Hepatocyte (in vitro differentiated cells): Measurements from ENCODE around the gene RAB4A. TPM values are rescaled to one million over a fixed set of nuclear protein-coding genes. Genes with fewer than 3 reads are reported as not detected.

Experiments
- DNase-seq: peaks from one replicate; pipeline ENCODE4 v3.0.0-alpha.2; 2016; ENCODE audit warnings: low spot score
- H2AFZ ChIP-seq: fragments of 200-600 bp; sonication (generic); 2 replicates; pipeline ENCODE4 v1.6.0; 2016; ENCODE audit warnings: antibody characterized with exemption, mild to moderate bottlenecking
- H3K27ac ChIP-seq: fragments of 200-600 bp; sonication (generic); 2 replicates; pipeline ENCODE4 v1.5.1; 2016; ENCODE audit warnings: mild to moderate bottlenecking
- H3K27me3 ChIP-seq: fragments of 200-600 bp; sonication (generic); 2 replicates; pipeline ENCODE4 v1.6.1; 2016
- H3K36me3 ChIP-seq: fragments of 200-600 bp; sonication (generic); replicated peaks from 2 replicates; pipeline ENCODE4 v1.5.1; 2016; ENCODE audit warnings: low read depth; ENCODE audit not compliant: insufficient read depth
- H3K4me1 ChIP-seq: fragments of 200-600 bp; sonication (generic); 2 replicates; pipeline ENCODE4 v1.5.1; 2016; ENCODE audit warnings: mild to moderate bottlenecking, moderate library complexity; ENCODE audit not compliant: insufficient read depth
- H3K4me2 ChIP-seq: fragments of 200-600 bp; sonication (generic); 2 replicates; pipeline ENCODE4 v1.6.0; 2016
- H3K4me3 ChIP-seq: fragments of 200-600 bp; sonication (generic); 2 replicates; pipeline ENCODE4 v1.5.1; 2016; ENCODE audit warnings: mild to moderate bottlenecking
- H3K79me2 ChIP-seq: fragments of 200-600 bp; sonication (generic); 2 replicates; pipeline ENCODE4 v1.6.0; 2017; ENCODE audit warnings: mild to moderate bottlenecking
- H3K9me2 ChIP-seq: fragments of 200-600 bp; sonication (generic); replicated peaks from 2 replicates; pipeline ENCODE4 v1.6.0; 2017; ENCODE audit warnings: mild to moderate bottlenecking; ENCODE audit not compliant: insufficient read depth
- H3K9me3 ChIP-seq: fragments of 200-600 bp; sonication (generic); 2 replicates; pipeline ENCODE4 v1.5.1; 2016; ENCODE audit warnings: low read depth, mild to moderate bottlenecking
- H4K20me1 ChIP-seq: fragments of 200-600 bp; sonication (generic); 2 replicates; pipeline ENCODE4 v1.6.0; 2016; ENCODE audit warnings: mild to moderate bottlenecking; ENCODE audit not compliant: insufficient read depth, poor library complexity, severe bottlenecking
- EZH2 ChIP-seq: fragments of 200-600 bp; sonication (generic); IDR thresholded peaks from 2 replicates; pipeline ENCODE4 v1.6.1; 2016; ENCODE audit warnings: antibody characterized with exemption, mild to moderate bottlenecking, borderline replicate concordance
- EZH2phosphoT487 ChIP-seq: fragments of 200-600 bp; sonication (generic); IDR thresholded peaks from one replicate; pipeline ENCODE4 v1.6.1; 2018; ENCODE audit warnings: antibody characterized with exemption, mild to moderate bottlenecking, low read depth, moderate library complexity; ENCODE audit not compliant: unreplicated experiment, severe bottlenecking
- WGBS: methylation state at CpG from one replicate; pipeline ENCODE4 v1.1.6; 2016; ENCODE audit warnings: low lambda C conversion rate; ENCODE audit errors: missing lambda C conversion rate; 5-methylcytosine and 5-hydroxymethylcytosine counted together
- polyA plus RNA-seq: library from polyadenylated mRNA; unstranded; fragments of >200 nt; fragmentation: Nextera tagmentation; extraction: Ambion mirVana; gene quantifications from 2 replicates; pipeline ENCODE4 v1.2.1, GENCODE V29; 2016
- total RNA-seq: library from RNA; depleted of rRNA; stranded (reverse); fragments of >200 nt; gene quantifications from 2 replicates; pipeline ENCODE4 v1.2.3, GENCODE V29; 2014
- TF ChIP-seq, protein P1 (sequence below): fragments of 200-600 bp; sonication (generic); IDR thresholded peaks from 2 replicates; pipeline ENCODE4 v1.5.1; 2016; ENCODE audit warnings: antibody characterized with exemption, mild to moderate bottlenecking; ENCODE audit not compliant: poor library complexity

Gene RAB4A
- total and polyA plus RNA-seq, 2 experiments from 2014 or later, result 47.7 to 54.3 TPM

DNA sequence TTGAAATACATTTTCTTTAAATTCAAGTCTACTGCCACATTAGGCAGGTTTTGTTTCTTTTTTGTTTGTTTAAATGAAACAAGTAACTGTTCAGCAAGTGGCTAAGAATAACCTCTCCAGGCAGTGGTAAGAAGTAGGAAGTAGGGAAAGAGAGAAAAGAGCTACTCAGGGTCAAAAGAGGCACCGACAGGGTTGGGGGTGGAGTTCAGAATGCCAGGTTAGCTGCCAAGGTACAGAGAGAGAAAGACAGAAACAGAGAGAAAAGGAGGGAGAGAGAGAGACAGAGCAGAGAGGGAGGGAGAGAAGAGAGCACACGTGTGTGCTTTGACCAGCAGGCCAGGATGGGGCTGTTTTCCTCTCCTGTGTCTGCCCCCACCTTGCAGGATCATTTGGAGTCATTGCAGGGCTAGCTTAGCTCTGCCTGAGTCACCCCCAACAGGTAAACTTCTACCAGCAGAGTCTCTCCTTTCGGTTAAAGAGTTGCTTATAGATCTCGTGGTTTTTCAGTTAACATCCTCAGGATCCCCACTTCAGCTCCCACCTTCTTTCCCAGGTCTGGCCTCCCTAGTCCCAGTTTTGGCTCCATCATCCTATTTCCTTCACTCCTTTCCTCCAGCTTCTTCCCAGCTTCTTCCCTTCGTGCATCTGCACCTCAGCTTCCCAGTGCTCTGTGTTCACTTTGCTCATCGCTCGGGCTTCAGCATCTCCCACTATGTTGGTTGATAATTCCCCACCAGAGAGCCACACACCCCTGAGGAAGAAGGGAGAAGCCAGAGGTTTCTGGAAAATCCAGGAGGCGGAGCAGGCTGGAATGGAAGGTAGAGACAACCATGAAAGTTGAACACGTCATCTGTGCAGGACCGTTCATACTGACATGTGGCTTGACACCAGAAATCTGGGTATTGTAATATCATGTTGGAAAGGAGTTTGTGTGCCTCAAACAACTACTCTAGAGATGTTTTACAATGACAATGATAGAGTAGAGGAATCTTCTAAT lies 21.8 kb upstream of the RAB4A start:
- H3K27me3 ChIP-seq, result no peaks in the 10 kb centered on the region
- no peak overlapping the region for H2AFZ ChIP-seq
- H3K79me2 ChIP-seq, result no peaks in the 10 kb centered on the region
- no peaks in the 10 kb centered on the region for H4K20me1 ChIP-seq
- H3K4me3 ChIP-seq, result no peak overlapping the region
- no peak overlapping the region for H3K4me2 ChIP-seq
- DNase-seq, result no peak
- H3K36me3 ChIP-seq, result no peaks in the 10 kb centered on the region
- H3K27ac ChIP-seq, result no peak overlapping the region
- H3K9me2 ChIP-seq, result no peaks in the 10 kb centered on the region
- no peaks in the 10 kb centered on the region for H3K9me3 ChIP-seq
- peaks cover 4% of the 10 kb centered on the region for H3K4me1 ChIP-seq
- WGBS, result 69% methylated on average over 10 of the region's 10 CpGs
- TF ChIP-seq, protein P1, sequence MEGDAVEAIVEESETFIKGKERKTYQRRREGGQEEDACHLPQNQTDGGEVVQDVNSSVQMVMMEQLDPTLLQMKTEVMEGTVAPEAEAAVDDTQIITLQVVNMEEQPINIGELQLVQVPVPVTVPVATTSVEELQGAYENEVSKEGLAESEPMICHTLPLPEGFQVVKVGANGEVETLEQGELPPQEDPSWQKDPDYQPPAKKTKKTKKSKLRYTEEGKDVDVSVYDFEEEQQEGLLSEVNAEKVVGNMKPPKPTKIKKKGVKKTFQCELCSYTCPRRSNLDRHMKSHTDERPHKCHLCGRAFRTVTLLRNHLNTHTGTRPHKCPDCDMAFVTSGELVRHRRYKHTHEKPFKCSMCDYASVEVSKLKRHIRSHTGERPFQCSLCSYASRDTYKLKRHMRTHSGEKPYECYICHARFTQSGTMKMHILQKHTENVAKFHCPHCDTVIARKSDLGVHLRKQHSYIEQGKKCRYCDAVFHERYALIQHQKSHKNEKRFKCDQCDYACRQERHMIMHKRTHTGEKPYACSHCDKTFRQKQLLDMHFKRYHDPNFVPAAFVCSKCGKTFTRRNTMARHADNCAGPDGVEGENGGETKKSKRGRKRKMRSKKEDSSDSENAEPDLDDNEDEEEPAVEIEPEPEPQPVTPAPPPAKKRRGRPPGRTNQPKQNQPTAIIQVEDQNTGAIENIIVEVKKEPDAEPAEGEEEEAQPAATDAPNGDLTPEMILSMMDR, result no peak
- TF ChIP-seq EZH2phosphoT487, result no peak
- no peak for TF ChIP-seq EZH2

DNA sequence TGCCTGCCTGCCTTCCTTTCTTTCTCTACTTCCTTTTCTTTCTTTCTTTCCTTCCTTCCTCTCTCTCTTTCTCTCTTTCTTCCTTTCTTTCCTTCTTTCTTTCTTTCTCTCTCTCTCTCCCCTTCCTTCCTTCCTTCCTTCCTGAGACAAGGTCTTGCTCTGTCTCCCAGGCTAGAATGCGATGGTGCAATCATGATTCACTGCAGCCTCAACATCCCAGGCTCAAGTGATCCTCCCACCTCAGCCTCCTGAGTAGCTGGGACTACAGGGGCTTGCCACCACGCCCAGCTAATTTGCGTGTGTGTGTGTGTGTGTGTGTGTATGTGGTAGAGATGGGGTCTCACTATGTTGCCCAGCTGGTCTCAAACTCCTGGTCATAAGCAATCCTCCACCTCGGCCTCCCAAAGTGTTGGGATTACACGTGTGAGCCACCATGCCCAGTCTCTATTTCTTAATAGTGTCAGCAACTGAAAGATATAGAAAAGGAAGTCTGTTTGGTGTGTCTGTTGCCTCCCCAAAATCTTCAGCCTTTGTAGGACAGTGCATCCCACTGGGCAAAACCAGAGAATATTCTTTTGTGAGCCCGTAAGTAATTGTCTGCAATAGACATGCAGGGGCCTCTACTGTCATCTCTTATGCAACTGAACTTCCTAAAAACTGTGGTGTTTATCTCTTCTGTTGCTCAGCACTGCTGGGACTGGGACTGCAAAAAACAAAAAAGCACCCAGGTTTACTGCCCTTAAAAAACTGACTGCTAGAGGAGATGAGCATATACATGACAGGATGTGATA lies 20.9 kb upstream of the RAB4A start:
- Histone ChIP-seq H3K9me3 (no peaks in the 10 kb centered on the region), H4K20me1 (no peaks in the 10 kb centered on the region), H3K4me3 (no peak overlapping the region), H3K27ac (no peak overlapping the region), H3K36me3 (no peaks in the 10 kb centered on the region), H3K79me2 (no peaks in the 10 kb centered on the region), H3K27me3 (no peaks in the 10 kb centered on the region), H2AFZ (no peak overlapping the region), H3K4me1 (peaks cover 4% of the 10 kb centered on the region), H3K4me2 (no peak overlapping the region), H3K9me2 (no peaks in the 10 kb centered on the region)
- WGBS, result 88% methylated on average over 6 of the region's 6 CpGs
- DNase-seq, result no peak
- TF ChIP-seq EZH2 (no peak), EZH2phosphoT487 (no peak)
- TF ChIP-seq, protein P1, result no peak

DNA sequence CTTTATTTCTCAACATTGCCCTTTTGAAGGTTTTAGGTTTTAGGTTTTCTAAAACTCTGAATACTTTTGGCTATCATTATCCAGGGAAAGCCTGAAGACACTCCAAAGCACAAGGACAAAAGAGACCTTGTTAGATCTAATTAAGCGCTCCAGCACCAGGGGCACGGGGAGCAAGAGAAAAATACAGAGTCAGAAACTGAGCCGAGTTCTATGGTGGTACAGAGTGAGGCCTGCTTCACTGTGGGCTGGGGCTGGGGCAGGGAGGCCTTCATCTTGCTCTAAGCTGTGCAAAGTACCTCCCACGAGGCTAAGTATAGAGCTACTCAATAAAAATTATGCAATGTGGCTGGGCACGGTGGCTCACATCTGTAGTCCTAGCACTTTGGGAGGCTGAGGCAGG lies 19.7 kb upstream of the RAB4A start:
- no peaks in the 10 kb centered on the region for H3K79me2 ChIP-seq
- H3K4me3 ChIP-seq, result no peak overlapping the region
- no peaks in the 10 kb centered on the region for H3K27me3 ChIP-seq
- DNase-seq, result no peak
- TF ChIP-seq EZH2, result no peak
- no peak for TF ChIP-seq EZH2phosphoT487
- TF ChIP-seq, protein P1, result no peak
- H3K9me3 ChIP-seq, result no peaks in the 10 kb centered on the region
- 80% methylated on average over 5 of the region's 5 CpGs for WGBS
- no peaks in the 10 kb centered on the region for H3K9me2 ChIP-seq
- no peaks in the 10 kb centered on the region for H3K36me3 ChIP-seq
- peaks cover 4% of the 10 kb centered on the region for H3K4me1 ChIP-seq
- no peak overlapping the region for H3K4me2 ChIP-seq
- H4K20me1 ChIP-seq, result no peaks in the 10 kb centered on the region
- H3K27ac ChIP-seq, result no peak overlapping the region
- no peak overlapping the region for H2AFZ ChIP-seq
